GM04503 (cell line): ENCODE results near the gene WBP11.

Experiments
- DNase-seq: peaks from one replicate; pipeline ENCODE4 v3.0.0-alpha.2; 2012; ENCODE audit warnings: low read depth

Gene WBP11

GRCh38 chr12:14824012-14824634 lies 20.8 kb upstream of the WBP11 start:
- DNase-seq = no peak

GRCh38 chr12:14814014-14814413 lies 10.7 kb upstream of the WBP11 start, which contains the start of gene SMCO3:
TSS of gene SMCO3 (minus strand) at chr12:14814182. CDS start at chr12:14806680, 7,502 bp downstream.
- no peak for DNase-seq

- no peak for DNase-seq
These were observed 8.2 kb upstream of the WBP11 start for GRCh38 chr12:14811486-14811885.

GRCh38 chr12:14810953-14811483 lies 7.7 kb upstream of the WBP11 start:
- DNase-seq = no peak

GRCh38 chr12:14810167-14810952 lies 7.1 kb upstream of the WBP11 start:
- DNase-seq = no peak

GRCh38 chr12:14803830-14804160 lies 517 bp upstream of the WBP11 start:
- no peak for DNase-seq

GRCh38 chr12:14802721-14803010 lies 612 bp downstream of the WBP11 start:
- no peak for DNase-seq

- no peak for DNase-seq
These were observed 1.0 kb downstream of the WBP11 start for GRCh38 chr12:14802247-14802646.

GRCh38 chr12:14795028-14795448 lies 8.2 kb downstream of the WBP11 start:
- DNase-seq = no peak

- DNase-seq = no peak
These were observed 17.7 kb downstream of the WBP11 start for GRCh38 chr12:14785568-14785967.

- no peak for DNase-seq
These were observed 18.8 kb downstream of the WBP11 start for GRCh38 chr12:14784471-14784870.

GRCh38 chr12:14782756-14783155 lies 20.5 kb downstream of the WBP11 start:
- no peak for DNase-seq

GRCh38 chr12:14781563-14781962 lies 21.7 kb downstream of the WBP11 start:
- DNase-seq = no peak

GRCh38 chr12:14780859-14781258 lies 22.4 kb downstream of the WBP11 start:
- DNase-seq = no peak

GRCh38 chr12:14779834-14780233 lies 23.4 kb downstream of the WBP11 start:
- no peak for DNase-seq

- no peak for DNase-seq
These were observed 26.0 kb downstream of the WBP11 start for GRCh38 chr12:14777271-14777670.

GRCh38 chr12:14776236-14776961 lies 26.9 kb downstream of the WBP11 start:
- no peak for DNase-seq

- no peak for DNase-seq
These were observed 27.7 kb downstream of the WBP11 start for GRCh38 chr12:14775636-14775980.

GRCh38 chr12:14774906-14775635 lies 28.2 kb downstream of the WBP11 start:
- peak; percentile 64 for DNase-seq

GRCh38 chr12:14774074-14774905 lies 29.0 kb downstream of the WBP11 start:
- peak; percentile 76 for DNase-seq

GRCh38 chr12:14773685-14774073 lies 29.6 kb downstream of the WBP11 start:
- no peak for DNase-seq

- DNase-seq = no peak
These were observed 30.3 kb downstream of the WBP11 start for GRCh38 chr12:14772946-14773345.
